Stimulated activated naive CD4-positive, alpha-beta T cell (primary cell): Measurements from ENCODE around the gene PGC.
A peak's percentile ranks its signal among the peaks of the same experiment; 100 is the strongest.

ENCODE experiments used
- DNase-seq, 6 experiments: peaks; one replicate each; lab custom pipeline; 2025; lab: John Stamatoyannopoulos, UW

PGC gene

GRCh38 chr6:41747256-41748101 is at the start of gene PGC:
Gene PGC, minus strand, starts transcription at chr6:41747397. Its CDS starts 63 bp downstream, at chr6:41747334.
- no peak for DNase-seq

GRCh38 chr6:41796474-41796873 is 49.3 kb upstream of the PGC start:
- DNase-seq = no peak

- DNase-seq = no peak
These were observed 44.8 kb upstream of the PGC start for GRCh38 chr6:41791984-41792383.

GRCh38 chr6:41791305-41791704 is 44.1 kb upstream of the PGC start:
- DNase-seq = no peak

- DNase-seq = no peak
These were observed 42.8 kb upstream of the PGC start for GRCh38 chr6:41790045-41790444.

- DNase-seq = no peak
These were observed 42.2 kb upstream of the PGC start for GRCh38 chr6:41789390-41789724.

- DNase-seq = peak; percentile 88 to 98 (median 92)
These were observed 40.2 kb upstream of the PGC start, which contains the start of gene TOMM6 for GRCh38 chr6:41787219-41787917. Gene TOMM6, plus strand, starts transcription at chr6:41787694. Its CDS starts 4 bp downstream, at chr6:41787698.

GRCh38 chr6:41786451-41787218 is 39.4 kb upstream of the PGC start:
- DNase-seq = peak; percentile 63 to 86 (median 80)

GRCh38 chr6:41785689-41786450 is 38.7 kb upstream of the PGC start:
- DNase-seq = no peak

GRCh38 chr6:41785254-41785653 is 38.1 kb upstream of the PGC start:
- no peak for DNase-seq

GRCh38 chr6:41784581-41785171 is 37.5 kb upstream of the PGC start:
- DNase-seq = no peak

GRCh38 chr6:41783106-41783780 is 36.0 kb upstream of the PGC start:
- DNase-seq = no peak

GRCh38 chr6:41781366-41781730 is 34.2 kb upstream of the PGC start:
- DNase-seq = no peak

- peak in 2 of 6 experiments; percentile 20 to 36 for DNase-seq
These were observed 33.6 kb upstream of the PGC start, which contains the start of gene PRICKLE4 for GRCh38 chr6:41780551-41781365. Gene PRICKLE4, plus strand, starts transcription at chr6:41780782. Its CDS starts 2,692 bp downstream, at chr6:41783474.

GRCh38 chr6:41779788-41780550 is 32.8 kb upstream of the PGC start, which contains the start of gene FRS3:
Gene FRS3, minus strand, starts transcription at chr6:41779900. Its CDS starts 2,913 bp downstream, at chr6:41776987.
- DNase-seq = peak; percentile 92 to 98 (median 98)

GRCh38 chr6:41779336-41779735 is 32.1 kb upstream of the PGC start:
- DNase-seq = no peak

GRCh38 chr6:41778895-41779294 is 31.7 kb upstream of the PGC start:
- no peak for DNase-seq

- DNase-seq = no peak
These were observed 30.5 kb upstream of the PGC start for GRCh38 chr6:41777551-41778285.
